Measurements from ENCODE around the gene SLC39A10.
"Not testable (repeated sequence)": the region's sequence is repeated elsewhere in the genome, so short reads cannot be mapped to it uniquely, and the experiment has no call there.

The SLC39A10 gene

GRCh38 chr2:195645413-195645812 lies 11.6 kb upstream of the SLC39A10 start:
- DNase-seq: no peak

- DNase-seq: no peak
Measured at GRCh38 chr2:195646424-195646823, 10.6 kb upstream of the SLC39A10 start.

GRCh38 chr2:195647302-195647701 lies 9.7 kb upstream of the SLC39A10 start:
- no peak for DNase-seq

- DNase-seq: not testable (repeated sequence)
Measured at GRCh38 chr2:195648370-195648769, 8.7 kb upstream of the SLC39A10 start.

GRCh38 chr2:195648787-195649186 lies 8.2 kb upstream of the SLC39A10 start:
- peak in 1 of 2 experiments; percentile 3 for DNase-seq

- DNase-seq: no peak
Measured at GRCh38 chr2:195649629-195650190, 7.3 kb upstream of the SLC39A10 start.

GRCh38 chr2:195651046-195651445 lies 6.0 kb upstream of the SLC39A10 start:
- no peak for DNase-seq

GRCh38 chr2:195652911-195653310 lies 4.1 kb upstream of the SLC39A10 start:
- no peak for DNase-seq

- no peak for DNase-seq
Measured at GRCh38 chr2:195656161-195656858, 716 bp upstream of the SLC39A10 start.

- peak; percentile 53 to 62 for DNase-seq
Measured at GRCh38 chr2:195657634-195658540, 861 bp downstream of the SLC39A10 start.

- DNase-seq: no peak
Measured at GRCh38 chr2:195658541-195658890, 1.5 kb downstream of the SLC39A10 start.

- DNase-seq: no peak
Measured at GRCh38 chr2:195659114-195659513, 2.1 kb downstream of the SLC39A10 start.

- peak; percentile 66 to 69 for DNase-seq
Measured at GRCh38 chr2:195659982-195660890, 3.2 kb downstream of the SLC39A10 start.

GRCh38 chr2:195662138-195662537 lies 5.1 kb downstream of the SLC39A10 start:
- DNase-seq: no peak

- DNase-seq: no peak
Measured at GRCh38 chr2:195663007-195663406, 6.0 kb downstream of the SLC39A10 start.

GRCh38 chr2:195664528-195664927 lies 7.5 kb downstream of the SLC39A10 start:
- DNase-seq: no peak

- not testable (repeated sequence) for DNase-seq
Measured at GRCh38 chr2:195665153-195665552, 8.1 kb downstream of the SLC39A10 start.

- no peak for DNase-seq
Measured at GRCh38 chr2:195666113-195666712, 9.2 kb downstream of the SLC39A10 start.

- no peak for DNase-seq
Measured at GRCh38 chr2:195667974-195668373, 10.9 kb downstream of the SLC39A10 start.

- DNase-seq: no peak
Measured at GRCh38 chr2:195670191-195670590, 13.2 kb downstream of the SLC39A10 start.

- DNase-seq: no peak
Measured at GRCh38 chr2:195671563-195671962, 14.5 kb downstream of the SLC39A10 start.

- no peak for DNase-seq
Measured at GRCh38 chr2:195672674-195673073, 15.6 kb downstream of the SLC39A10 start.
